Pancreas (tissue), 10 donors: ENCODE data around the gene NAT8L. TPM values are rescaled to one million over a fixed set of nuclear protein-coding genes. Genes with fewer than 3 reads are reported as not detected.

Experiments
- ATAC-seq, 4 donors: fragments of 200-7000 bp; cut with Tn5 transposase; one replicate each; pipeline versions ENCODE4 v1.8.0 to v1.9.1; 2020; ENCODE audit warnings: mild to moderate bottlenecking in 4 of 4, moderate library complexity in 4 of 4
- DNase-seq, 6 donors: peaks; one replicate each; pipeline ENCODE4 v3.0.0-alpha.2; 2020
- FAIRE-seq: peaks from 2 replicates; lab custom pipeline; 2012; peaks lifted over from hg19 to GRCh38; lab: Jason Lieb, UNC
- H3K27ac ChIP-seq, 4 donors: fragments of 200-600 bp; sonication (generic); 1 replicate in 3 of 4; 2 replicates in 1 of 4; pipeline versions ENCODE4 v1.5.0 to v1.8.0; 2020
- H3K27me3 ChIP-seq, 4 donors: fragments of 200-600 bp; one replicate each; pipeline ENCODE4 v1.8.0; 2021
- H3K36me3 ChIP-seq, 3 donors: fragments of 200-600 bp; sonication (generic) in 1 of 3; one replicate each; pipeline versions ENCODE4 v1.5.0 to v1.8.0; 2020 to 2021
- H3K4me1 ChIP-seq, 3 donors: fragments of 200-600 bp; one replicate each; pipeline ENCODE4 v1.8.0; 2021
- H3K4me3 ChIP-seq, 4 donors: fragments of 200-600 bp; sonication (generic) in 2 of 4; one replicate each; pipeline versions ENCODE4 v1.5.0 to v1.8.0; 2020 to 2021
- H3K9me3 ChIP-seq, 4 donors: fragments of 200-600 bp; one replicate each; pipeline ENCODE4 v1.8.0; 2021
- WGBS, 2 donors: extraction: QIAGEN DNeasy Blood & Tissue Kit; methylation state at CpG; one replicate each; pipeline ENCODE4 v1.1.7; 2013; 5-methylcytosine and 5-hydroxymethylcytosine counted together
- intact Hi-C, 3 donors: fragments of 100-400 bp; cut with DNase I; formaldehyde crosslinking; loops; one replicate each; pipeline versions ENCODE4 v1.11.1 to v1.14.2; 2022
- polyA plus RNA-seq, 2 donors: library from polyadenylated mRNA; stranded (reverse); fragments of 200-250 nt; gene quantifications; one replicate each; pipeline ENCODE4 v1.2.3, GENCODE V29; 2013
- total RNA-seq, 6 donors: library from RNA; stranded (reverse); fragmentation: NEBNext Ultra II Directional in 4 of 6; extraction: Animal tissue kit (Norgen Biotek cat#: 25700) in 4 of 6; gene quantifications; one replicate each; pipeline versions ENCODE4 v1.2.1 to v1.2.4, GENCODE V29; 2021 to 2023
- TF ChIP-seq, protein P1 (sequence below), 4 donors: fragments of 200-600 bp; sonication (generic) in 3 of 4; IDR thresholded peaks; one replicate each; pipeline versions ENCODE4 v1.5.0 to v1.8.0; 2021; ENCODE audit warnings: antibody characterized with exemption in 4 of 4
- donor health status: healthy with polysubstance abuse.
- donor health status: DM: no; HTN: no; CAD: no; lungs with moderate emphysema.
- donor health status: DM: no; HTN: no; CAD: no.
- donor health status: control.
- donor health status: control.
- donor health status: Bipolar disorder and iron deficiency.
- donor health status: DM: yes; HTN: yes; CAD: no.
- donor health status: DM: no; HTN: no; CAD: no.
- donor health status: DM: no; HTN: no; CAD: no.
- donor health status: DM: yes; HTN: yes; CAD: no.

NAT8L gene
- total and polyA plus RNA-seq, 8 donors, result 3.0 to 7.2 (median 4.8) TPM

DNA sequence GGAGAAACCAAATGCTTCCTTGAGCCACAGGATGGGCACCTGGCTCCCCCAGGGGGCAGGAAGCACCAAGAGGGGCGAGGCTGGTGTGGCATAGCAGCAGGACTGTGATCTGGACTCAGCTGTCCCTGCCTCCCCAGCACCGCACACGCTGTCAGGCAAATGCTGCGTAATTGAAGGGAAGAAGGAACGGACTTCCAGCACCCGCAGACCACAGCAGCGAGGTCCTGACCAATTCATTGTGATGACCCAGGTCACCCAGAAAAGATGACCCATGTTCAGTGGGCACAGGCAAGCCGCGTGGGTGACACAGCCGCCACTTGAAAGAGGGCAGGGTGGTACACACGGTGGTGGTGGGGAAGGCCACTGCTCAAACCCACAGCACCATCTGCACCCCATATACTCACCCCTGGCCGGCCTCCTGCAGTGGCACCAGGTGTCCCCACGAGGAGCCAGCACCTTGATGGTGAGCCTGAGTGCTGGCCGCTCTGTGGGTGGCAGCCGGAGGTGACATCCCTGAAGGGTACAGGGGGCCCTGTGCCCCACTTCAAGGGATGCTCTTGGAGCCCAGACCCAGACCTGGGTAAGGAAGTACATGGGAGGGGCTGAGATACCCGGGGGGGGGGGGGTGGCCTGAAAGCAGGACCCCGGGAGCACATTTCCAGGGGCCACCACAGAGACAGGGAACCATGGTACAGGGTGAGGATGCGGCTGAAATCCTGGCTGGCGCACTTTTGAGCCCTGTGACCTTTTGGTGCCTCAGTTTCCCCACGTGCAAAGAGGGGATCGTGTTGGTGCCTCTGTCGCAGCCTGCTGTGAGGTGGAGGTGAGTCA lies 11.5 kb downstream of the NAT8L start:
- Histone ChIP-seq H3K27me3 (no peaks in the 10 kb centered on the region), H3K9me3 (no peaks in the 10 kb centered on the region), H3K27ac (peak overlapping the region in 1 of 4 donors; percentile 61), H3K4me3 (no peak overlapping the region), H3K36me3 (no peaks in the 10 kb centered on the region), H3K4me1 (peaks cover 0 to 9% (median 7%) of the 10 kb centered on the region in 3 donors)
- intact Hi-C loops, result no loop called here
- peak in 1 of 6 donors; percentile 47 for DNase-seq
- ATAC-seq, result no peak
- TF ChIP-seq, protein P1, sequence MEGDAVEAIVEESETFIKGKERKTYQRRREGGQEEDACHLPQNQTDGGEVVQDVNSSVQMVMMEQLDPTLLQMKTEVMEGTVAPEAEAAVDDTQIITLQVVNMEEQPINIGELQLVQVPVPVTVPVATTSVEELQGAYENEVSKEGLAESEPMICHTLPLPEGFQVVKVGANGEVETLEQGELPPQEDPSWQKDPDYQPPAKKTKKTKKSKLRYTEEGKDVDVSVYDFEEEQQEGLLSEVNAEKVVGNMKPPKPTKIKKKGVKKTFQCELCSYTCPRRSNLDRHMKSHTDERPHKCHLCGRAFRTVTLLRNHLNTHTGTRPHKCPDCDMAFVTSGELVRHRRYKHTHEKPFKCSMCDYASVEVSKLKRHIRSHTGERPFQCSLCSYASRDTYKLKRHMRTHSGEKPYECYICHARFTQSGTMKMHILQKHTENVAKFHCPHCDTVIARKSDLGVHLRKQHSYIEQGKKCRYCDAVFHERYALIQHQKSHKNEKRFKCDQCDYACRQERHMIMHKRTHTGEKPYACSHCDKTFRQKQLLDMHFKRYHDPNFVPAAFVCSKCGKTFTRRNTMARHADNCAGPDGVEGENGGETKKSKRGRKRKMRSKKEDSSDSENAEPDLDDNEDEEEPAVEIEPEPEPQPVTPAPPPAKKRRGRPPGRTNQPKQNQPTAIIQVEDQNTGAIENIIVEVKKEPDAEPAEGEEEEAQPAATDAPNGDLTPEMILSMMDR (IDR thresholded peaks at IDR 0.05), result no peak
- FAIRE-seq, result no peak
- WGBS, 2 donors, result 77 to 88% methylated on average over 21 to 22 of the region's 22 CpGs

DNA sequence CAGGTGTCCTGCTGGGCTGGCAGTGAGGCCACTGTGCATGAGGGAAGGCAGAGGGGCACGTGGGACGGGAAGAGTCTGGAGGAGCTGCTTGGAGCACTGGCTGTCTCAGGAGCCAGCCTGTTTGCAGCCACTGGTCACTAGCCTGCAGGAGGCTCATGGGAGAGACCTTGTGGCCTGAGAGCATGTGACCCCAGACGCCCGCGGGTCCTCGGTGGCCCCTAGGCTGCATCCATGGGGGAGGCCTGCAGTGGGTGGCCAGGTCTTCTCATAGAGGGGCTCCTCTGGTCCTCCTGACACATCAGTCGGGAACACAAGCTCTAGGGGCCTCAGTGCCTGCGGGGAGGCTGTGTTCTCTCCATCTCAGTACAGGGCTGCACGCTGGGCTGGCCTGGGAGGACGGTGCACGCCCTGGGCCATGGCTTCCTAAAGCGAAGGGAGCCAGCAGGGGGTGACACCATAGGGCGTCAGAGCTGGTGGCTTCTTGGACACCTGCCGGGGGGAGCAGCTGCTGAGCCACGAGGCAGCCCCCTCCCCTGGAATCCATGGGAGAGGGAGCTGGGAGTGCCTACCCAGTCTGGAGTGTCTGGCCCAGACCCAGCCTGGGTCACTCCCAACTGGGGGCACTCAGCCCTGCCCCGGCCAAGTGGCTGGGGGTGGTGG lies 12.3 kb downstream of the NAT8L start:
- Histone ChIP-seq H3K36me3 (no peaks in the 10 kb centered on the region), H3K27me3 (no peaks in the 10 kb centered on the region), H3K27ac (peak overlapping the region in 3 of 4 donors; percentile 58 to 68 (median 61)), H3K4me1 (peaks cover 0 to 9% (median 7%) of the 10 kb centered on the region in 3 donors), H3K4me3 (no peak overlapping the region), H3K9me3 (no peaks in the 10 kb centered on the region)
- peak in 3 of 6 donors; percentile 31 to 56 (median 48) for DNase-seq
- TF ChIP-seq, protein P1 (IDR thresholded peaks at IDR 0.05), result no peak
- no peak for FAIRE-seq
- ATAC-seq, result peak; percentile 6 to 36 (median 22)
- intact Hi-C loops, result no loop called here
- WGBS, 2 donors, result 55 to 64% methylated on average over 16 of the region's 16 CpGs

DNA sequence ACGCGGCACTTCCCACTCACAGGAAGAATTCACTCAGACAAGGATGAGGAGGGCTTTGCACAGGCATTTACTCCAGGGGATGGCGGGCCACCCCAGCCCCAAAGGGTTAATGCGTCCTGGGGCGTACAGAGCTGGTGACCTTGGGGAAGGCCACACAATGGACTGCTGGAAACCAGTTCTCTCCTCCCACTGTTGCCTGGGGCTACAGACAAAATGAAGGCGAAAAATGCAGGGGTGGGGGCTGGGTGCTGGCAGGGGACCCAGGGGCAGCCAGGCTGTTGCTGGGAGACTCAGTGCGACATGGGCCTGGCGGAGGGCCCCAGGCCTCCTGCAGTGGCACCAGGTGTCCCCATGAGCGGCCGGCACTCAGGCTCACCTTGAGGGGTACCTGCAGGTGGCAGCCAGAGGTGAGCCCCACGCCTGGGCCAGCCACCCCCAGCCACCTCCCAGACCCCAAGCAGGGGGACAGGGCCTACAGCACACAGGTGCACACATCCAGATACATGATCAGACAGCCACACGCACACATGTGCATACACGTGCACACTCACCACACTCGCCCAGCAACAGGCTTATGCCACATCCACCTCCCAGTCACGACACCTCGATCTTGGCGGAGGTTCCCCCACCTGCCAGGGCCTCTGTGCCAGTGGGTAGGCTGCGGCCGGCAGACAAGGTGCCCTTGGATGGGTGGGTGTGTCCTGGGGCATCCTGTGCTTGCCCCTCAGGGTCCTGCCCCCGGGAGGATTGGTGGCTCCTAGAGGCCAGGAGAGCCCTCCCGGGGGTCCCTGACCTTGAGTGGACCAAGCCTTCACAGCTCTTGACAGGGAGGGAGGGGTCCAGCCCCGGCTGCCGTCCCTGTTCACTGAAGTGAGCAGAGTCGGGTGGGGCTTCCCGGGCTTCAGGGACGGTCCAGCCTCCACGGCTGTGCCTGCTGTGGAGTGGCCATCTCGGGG lies 13.1 kb downstream of the NAT8L start:
- ATAC-seq, result peak; percentile 76 to 87 (median 82)
- H3K36me3 ChIP-seq, result no peaks in the 10 kb centered on the region
- H3K9me3 ChIP-seq, result no peaks in the 10 kb centered on the region
- H3K27me3 ChIP-seq, result no peaks in the 10 kb centered on the region
- H3K4me3 ChIP-seq, result no peak overlapping the region
- peaks cover 0 to 9% (median 7%) of the 10 kb centered on the region in 3 donors for H3K4me1 ChIP-seq
- intact Hi-C loops, result no loop called here
- 37 to 39% methylated on average over 26 to 28 of the region's 28 CpGs for WGBS, 2 donors
- peak overlapping the region; percentile 58 to 68 (median 64) for H3K27ac ChIP-seq
- peak; percentile 48 to 85 (median 73) for DNase-seq
- TF ChIP-seq, protein P1 (IDR thresholded peaks at IDR 0.05), result no peak
- no peak for FAIRE-seq

DNA sequence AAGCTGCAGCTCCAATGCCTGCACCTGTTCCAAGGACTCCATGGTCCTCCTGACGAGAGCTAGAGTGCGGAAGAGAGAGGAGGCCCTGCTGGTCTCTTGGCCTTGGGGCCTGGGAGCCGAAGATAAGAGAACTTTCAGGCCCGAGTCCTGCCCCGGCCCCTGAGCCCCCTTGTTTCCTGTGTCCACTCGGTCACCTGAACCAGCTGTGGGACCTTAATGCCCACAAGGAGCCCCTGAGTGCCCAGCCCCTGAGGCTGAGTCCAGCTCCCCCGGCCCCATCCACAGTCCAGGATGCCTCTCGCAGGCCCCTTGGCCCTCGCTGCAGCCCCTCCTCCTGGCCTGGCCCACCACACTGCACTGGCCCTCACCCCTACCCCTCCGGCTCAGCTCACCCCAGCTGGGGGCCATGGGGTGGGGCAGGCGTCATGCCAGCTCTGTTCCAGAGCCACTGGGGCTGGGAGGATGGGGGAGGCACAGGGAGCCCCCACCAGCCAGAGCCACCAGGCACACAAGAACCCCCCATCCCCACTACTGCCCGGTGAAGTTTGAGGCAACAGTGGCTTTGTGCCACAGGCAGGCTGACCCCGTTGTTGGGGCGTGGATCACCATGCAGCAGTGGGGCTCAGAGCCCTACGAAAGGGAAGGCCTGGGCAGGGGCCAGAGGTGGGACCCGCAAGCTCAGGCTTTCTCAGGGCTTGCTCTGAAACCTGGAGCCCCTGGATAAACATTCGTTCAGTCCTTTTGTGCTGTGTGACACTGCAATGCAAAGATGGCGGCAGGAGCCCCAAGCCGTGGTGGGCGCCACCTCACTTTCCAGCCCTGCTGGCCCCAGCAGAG lies 14.1 kb downstream of the NAT8L start:
- H3K36me3 ChIP-seq, result no peaks in the 10 kb centered on the region
- DNase-seq (peak in 1 of 6 donors; percentile 53), FAIRE-seq (no peak), ATAC-seq (peak in 1 of 4 donors; percentile 22)
- H3K4me1 ChIP-seq, result peaks cover 0 to 9% (median 7%) of the 10 kb centered on the region in 3 donors
- H3K4me3 ChIP-seq, result no peak overlapping the region
- TF ChIP-seq, protein P1 (IDR thresholded peaks at IDR 0.05), result no peak
- 76 to 79% methylated on average over 20 of the region's 20 CpGs for WGBS, 2 donors
- peak overlapping the region in 2 of 4 donors; percentile 61 to 68 for H3K27ac ChIP-seq
- no peaks in the 10 kb centered on the region for H3K9me3 ChIP-seq
- H3K27me3 ChIP-seq, result no peaks in the 10 kb centered on the region
- intact Hi-C loops, result no loop called here
